GM19240 (cell line): ENCODE measurements around the gene GAL3ST2.
"Not testable (repeated sequence)": the region's sequence is repeated elsewhere in the genome, so short reads cannot be mapped to it uniquely, and the experiment has no call there.

Experiments used
- DNase-seq: peaks from one replicate; pipeline ENCODE4 v3.0.0; 2011; ENCODE audit warnings: low spot score; ENCODE audit not compliant: insufficient read length

GAL3ST2 gene

GRCh38 chr2:241808051-241808720 lies 31.6 kb downstream of the GAL3ST2 start:
- no peak for DNase-seq

- DNase-seq = no peak
Observed at GRCh38 chr2:241808721-241809382, 32.2 kb downstream of the GAL3ST2 start, which contains the start of gene NEU4. Gene NEU4 (plus strand): TSS chr2:241809193. CDS start chr2:241814485, 5,292 bp downstream.

- no peak for DNase-seq
Observed at GRCh38 chr2:241809383-241810306, 33.0 kb downstream of the GAL3ST2 start.

- DNase-seq = no peak
Observed at GRCh38 chr2:241810307-241811200, 33.9 kb downstream of the GAL3ST2 start.

GRCh38 chr2:241811201-241811951 lies 34.8 kb downstream of the GAL3ST2 start:
- DNase-seq = no peak

GRCh38 chr2:241811952-241812729 lies 35.5 kb downstream of the GAL3ST2 start:
- DNase-seq = no peak

- DNase-seq = no peak
Observed at GRCh38 chr2:241812730-241813643, 36.4 kb downstream of the GAL3ST2 start.

- DNase-seq = no peak
Observed at GRCh38 chr2:241813644-241814392, 37.2 kb downstream of the GAL3ST2 start.

- no peak for DNase-seq
Observed at GRCh38 chr2:241814393-241814642, 37.7 kb downstream of the GAL3ST2 start.

GRCh38 chr2:241814643-241815476 lies 38.2 kb downstream of the GAL3ST2 start:
- no peak for DNase-seq

GRCh38 chr2:241815477-241816430 lies 39.1 kb downstream of the GAL3ST2 start:
- DNase-seq = no peak

GRCh38 chr2:241816431-241817121 lies 40.0 kb downstream of the GAL3ST2 start:
- no peak for DNase-seq

GRCh38 chr2:241817126-241817820 lies 40.7 kb downstream of the GAL3ST2 start:
- DNase-seq = no peak

- not testable (repeated sequence) for DNase-seq
Observed at GRCh38 chr2:241817821-241818215, 41.2 kb downstream of the GAL3ST2 start.
